Vagina (tissue), 2 donors: ENCODE measurements around the gene DPYSL5. TPM values are rescaled to one million over a fixed set of nuclear protein-coding genes. Genes with fewer than 3 reads are reported as not detected.

Experiments
- DNase-seq, 2 donors: peaks; one replicate each; pipeline ENCODE4 v3.0.0-alpha.2; 2017; ENCODE audit errors: extremely low spot score in 2 of 2
- H3K27ac ChIP-seq: fragments of 200-600 bp; sonication (generic); one replicate; pipeline ENCODE4 v1.5.1; 2019
- H3K27me3 ChIP-seq: fragments of 200-600 bp; sonication (generic); one replicate; pipeline ENCODE4 v1.5.1; 2019
- H3K36me3 ChIP-seq, 2 donors: fragments of 200-600 bp; sonication (generic); one replicate each; pipeline ENCODE4 v1.5.1; 2017 to 2019
- H3K4me1 ChIP-seq: fragments of 200-600 bp; sonication (generic); one replicate; pipeline ENCODE4 v1.5.1; 2019
- H3K4me3 ChIP-seq, 2 donors: fragments of 200-600 bp; sonication (generic); 1 replicate in 1 of 2; 2 replicates in 1 of 2; pipeline ENCODE4 v1.5.1; 2016 to 2019
- H3K9me3 ChIP-seq: fragments of 200-600 bp; sonication (generic); one replicate; pipeline ENCODE4 v1.5.1; 2019
- POLR2A ChIP-seq, 2 donors: fragments of 450-650 bp; IDR thresholded peaks; one replicate each; pipeline ENCODE4 v1.6.1; 2017; ENCODE audit warnings: antibody characterized with exemption in 2 of 2, mild to moderate bottlenecking in 2 of 2, moderate library complexity in 2 of 2
- POLR2AphosphoS5 ChIP-seq, 2 donors: sonication (generic); formaldehyde crosslinking; IDR thresholded peaks; one replicate each; pipeline ENCODE4 v1.9.0; 2017; ENCODE audit warnings: antibody characterized with exemption in 2 of 2, mild to moderate bottlenecking in 2 of 2, low read depth in 1 of 2; ENCODE audit not compliant: insufficient read depth in 1 of 2
- intact Hi-C: fragments of 100-400 bp; cut with DNase I; formaldehyde crosslinking; loops from one replicate; pipeline ENCODE4 v1.15.1; 2023
- total RNA-seq: library from RNA; depleted of rRNA; stranded (reverse); fragments of >200 nt; gene quantifications from one replicate; pipeline ENCODE4 v1.2.3, GENCODE V29; 2016
- TF ChIP-seq, protein P1 (sequence below), 3 experiments: fragments of 450-650 bp in 2 of 3; fragments of 200-600 bp in 1 of 3; sonication (generic) in 1 of 3; IDR thresholded peaks; one replicate each; pipeline ENCODE4 v1.5.1; 2017 to 2019; ENCODE audit warnings: antibody characterized with exemption in 3 of 3, mild to moderate bottlenecking in 2 of 3, moderate library complexity in 2 of 3

Gene DPYSL5
- total RNA-seq, 1 donor from 2014 or later, result 0.74 TPM

DNA sequence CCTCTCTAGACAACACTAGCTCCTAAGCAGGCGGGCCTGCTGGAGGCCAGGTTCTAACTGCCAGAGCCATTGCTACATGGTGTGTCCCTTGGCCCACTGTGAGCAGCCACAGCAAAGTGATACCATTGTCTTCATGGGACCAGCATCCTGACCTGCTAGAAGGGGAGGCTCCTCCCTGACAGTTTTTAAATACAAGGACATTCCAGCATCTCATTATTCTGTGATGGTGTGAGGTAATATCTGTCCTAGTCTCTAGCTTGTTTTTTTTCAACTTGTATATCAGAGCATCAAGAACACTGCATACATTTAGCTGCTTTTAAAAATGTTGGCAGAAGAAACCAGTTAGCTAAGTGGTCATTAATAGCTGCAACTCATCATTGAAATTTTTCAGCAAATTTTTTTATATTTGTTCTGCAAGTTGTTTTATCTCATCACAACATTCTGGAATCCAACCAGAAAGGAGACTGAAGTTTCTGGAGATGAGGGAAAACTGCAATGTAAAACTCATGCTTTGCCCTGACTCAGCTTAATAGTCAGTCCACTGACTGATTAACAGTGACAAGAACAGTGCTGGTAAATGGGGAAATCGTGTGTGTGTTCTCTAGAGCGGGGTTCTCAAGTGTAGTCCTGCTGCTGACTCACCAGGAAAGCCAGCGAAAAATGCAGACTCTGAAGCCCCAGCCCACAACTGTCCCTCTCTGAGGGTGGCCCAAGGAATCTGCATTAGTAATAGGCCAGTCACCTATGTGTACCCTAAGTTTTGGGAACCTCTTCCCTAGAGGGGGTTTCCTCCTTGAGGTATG is 140.3 kb downstream of the DPYSL5 start:
- no peak for DNase-seq
- Histone ChIP-seq H3K27me3 (no peaks in the 10 kb centered on the region), H3K9me3 (no peaks in the 10 kb centered on the region), H3K27ac (no peak overlapping the region), H3K4me3 (no peak overlapping the region), H3K36me3 (no peaks in the 10 kb centered on the region), H3K4me1 (no peaks in the 10 kb centered on the region)
- no peak for TF ChIP-seq POLR2AphosphoS5 (IDR thresholded peaks at IDR 0.05; ENCODE audit: insufficient read depth in 1 of 2, low read depth in 1 of 2)
- TF ChIP-seq, protein P1, sequence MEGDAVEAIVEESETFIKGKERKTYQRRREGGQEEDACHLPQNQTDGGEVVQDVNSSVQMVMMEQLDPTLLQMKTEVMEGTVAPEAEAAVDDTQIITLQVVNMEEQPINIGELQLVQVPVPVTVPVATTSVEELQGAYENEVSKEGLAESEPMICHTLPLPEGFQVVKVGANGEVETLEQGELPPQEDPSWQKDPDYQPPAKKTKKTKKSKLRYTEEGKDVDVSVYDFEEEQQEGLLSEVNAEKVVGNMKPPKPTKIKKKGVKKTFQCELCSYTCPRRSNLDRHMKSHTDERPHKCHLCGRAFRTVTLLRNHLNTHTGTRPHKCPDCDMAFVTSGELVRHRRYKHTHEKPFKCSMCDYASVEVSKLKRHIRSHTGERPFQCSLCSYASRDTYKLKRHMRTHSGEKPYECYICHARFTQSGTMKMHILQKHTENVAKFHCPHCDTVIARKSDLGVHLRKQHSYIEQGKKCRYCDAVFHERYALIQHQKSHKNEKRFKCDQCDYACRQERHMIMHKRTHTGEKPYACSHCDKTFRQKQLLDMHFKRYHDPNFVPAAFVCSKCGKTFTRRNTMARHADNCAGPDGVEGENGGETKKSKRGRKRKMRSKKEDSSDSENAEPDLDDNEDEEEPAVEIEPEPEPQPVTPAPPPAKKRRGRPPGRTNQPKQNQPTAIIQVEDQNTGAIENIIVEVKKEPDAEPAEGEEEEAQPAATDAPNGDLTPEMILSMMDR (IDR thresholded peaks at IDR 0.05), result no peak
- no peak for TF ChIP-seq POLR2A (IDR thresholded peaks at IDR 0.05)
- intact Hi-C loops, result no loop called here

DNA sequence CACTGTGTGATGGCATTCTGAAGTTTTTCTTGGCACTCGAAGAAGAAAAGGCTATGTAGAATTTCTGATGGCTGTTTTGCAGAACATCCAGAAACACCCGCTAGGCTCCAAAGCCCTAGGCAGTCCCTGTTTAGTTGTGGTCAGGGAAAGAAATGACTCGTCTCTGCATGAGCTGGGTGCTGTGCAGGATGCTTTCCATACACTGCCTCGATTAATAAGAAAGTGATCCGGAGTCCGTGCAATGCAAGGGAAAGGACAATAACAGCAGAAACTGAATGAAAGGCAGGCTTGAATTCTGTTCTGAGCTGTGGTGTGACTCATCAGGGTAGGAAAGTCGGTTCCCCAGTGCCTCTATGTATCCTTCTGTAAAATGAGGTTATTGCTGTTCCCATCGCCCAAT is 141.2 kb downstream of the DPYSL5 start:
- Histone ChIP-seq H3K36me3 (no peaks in the 10 kb centered on the region), H3K27me3 (no peaks in the 10 kb centered on the region), H3K9me3 (no peaks in the 10 kb centered on the region), H3K4me3 (no peak overlapping the region), H3K27ac (no peak overlapping the region), H3K4me1 (no peaks in the 10 kb centered on the region)
- TF ChIP-seq POLR2A (IDR thresholded peaks at IDR 0.05) (no peak), POLR2AphosphoS5 (IDR thresholded peaks at IDR 0.05; ENCODE audit: insufficient read depth in 1 of 2, low read depth in 1 of 2) (no peak)
- TF ChIP-seq, protein P1 (IDR thresholded peaks at IDR 0.05), result no peak
- intact Hi-C loops, result no loop called here
- DNase-seq, result no peak

DNA sequence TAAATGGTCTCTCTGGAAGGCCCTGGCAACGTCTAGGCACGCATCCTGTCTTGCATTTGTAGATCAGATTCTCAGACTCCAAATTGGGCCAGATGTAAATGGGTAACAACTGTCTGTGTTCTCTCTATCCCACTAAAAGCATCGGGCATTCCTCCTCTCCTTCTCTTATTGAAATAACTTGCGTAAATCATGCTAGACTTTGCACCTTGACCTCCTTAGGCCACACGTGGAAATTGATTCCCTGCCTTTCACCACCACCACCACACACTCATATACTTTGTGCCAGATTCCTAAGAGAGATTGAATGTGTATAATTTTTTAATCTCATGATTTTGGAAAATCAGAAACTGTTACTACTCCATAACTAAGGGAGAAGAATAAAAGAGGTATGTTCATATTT is 143.8 kb downstream of the DPYSL5 start:
- Histone ChIP-seq H3K4me1 (no peaks in the 10 kb centered on the region), H3K9me3 (no peaks in the 10 kb centered on the region), H3K4me3 (no peak overlapping the region), H3K27me3 (no peaks in the 10 kb centered on the region), H3K27ac (no peak overlapping the region), H3K36me3 (no peaks in the 10 kb centered on the region)
- intact Hi-C loops, result no loop called here
- TF ChIP-seq POLR2AphosphoS5 (IDR thresholded peaks at IDR 0.05; ENCODE audit: insufficient read depth in 1 of 2, low read depth in 1 of 2), result no peak
- TF ChIP-seq POLR2A (IDR thresholded peaks at IDR 0.05), result no peak
- TF ChIP-seq, protein P1 (IDR thresholded peaks at IDR 0.05), result no peak
- DNase-seq, result no peak

DNA sequence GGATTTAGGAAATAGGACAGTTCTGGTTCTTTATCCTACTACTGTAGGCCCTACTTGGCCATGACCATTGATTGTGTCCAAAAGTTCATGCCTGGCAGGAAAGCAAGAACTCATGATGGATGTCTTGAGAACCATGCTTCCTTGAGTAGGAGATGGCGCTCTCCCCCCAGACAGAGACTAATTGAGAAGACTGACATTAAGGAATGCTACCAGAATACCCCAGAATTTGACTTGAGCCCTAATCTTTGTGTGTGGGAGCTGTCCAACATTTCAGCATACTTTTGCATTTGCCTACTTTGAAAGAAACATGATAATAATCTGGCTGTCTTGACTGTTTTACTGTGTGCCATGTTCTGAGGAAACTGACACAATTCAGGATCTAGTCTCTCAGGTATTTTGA is 145.8 kb downstream of the DPYSL5 start:
- Histone ChIP-seq H3K4me1 (no peaks in the 10 kb centered on the region), H3K9me3 (no peaks in the 10 kb centered on the region), H3K27me3 (no peaks in the 10 kb centered on the region), H3K4me3 (no peak overlapping the region), H3K27ac (no peak overlapping the region), H3K36me3 (no peaks in the 10 kb centered on the region)
- DNase-seq, result no peak
- intact Hi-C loops, result no loop called here
- TF ChIP-seq, protein P1 (IDR thresholded peaks at IDR 0.05), result no peak
- TF ChIP-seq POLR2A (IDR thresholded peaks at IDR 0.05), result no peak
- no peak for TF ChIP-seq POLR2AphosphoS5 (IDR thresholded peaks at IDR 0.05; ENCODE audit: insufficient read depth in 1 of 2, low read depth in 1 of 2)

DNA sequence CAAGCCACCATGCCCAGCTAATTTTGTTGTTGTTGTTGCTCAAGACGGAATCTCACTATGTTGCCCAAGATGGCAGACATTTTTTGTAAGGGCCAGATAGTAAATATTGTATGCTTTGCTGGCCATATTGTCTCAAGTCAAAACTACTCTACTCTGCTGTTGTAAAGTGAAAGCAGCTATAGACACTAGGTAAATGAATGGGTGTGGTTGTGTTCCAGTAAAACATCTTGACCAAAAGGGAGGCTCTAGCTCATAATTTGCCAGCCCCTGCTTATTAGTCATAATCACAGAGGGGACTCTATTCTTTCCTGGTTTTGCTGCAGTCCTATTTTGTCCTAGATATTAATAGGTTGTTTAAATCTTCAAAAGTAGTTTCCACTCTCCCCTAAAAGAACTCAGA is 147.1 kb downstream of the DPYSL5 start:
- Histone ChIP-seq H3K36me3 (no peaks in the 10 kb centered on the region), H3K27ac (no peak overlapping the region), H3K9me3 (no peaks in the 10 kb centered on the region), H3K4me3 (no peak overlapping the region), H3K4me1 (no peaks in the 10 kb centered on the region), H3K27me3 (no peaks in the 10 kb centered on the region)
- no peak for DNase-seq
- intact Hi-C loops, result no loop called here
- TF ChIP-seq POLR2AphosphoS5 (IDR thresholded peaks at IDR 0.05; ENCODE audit: insufficient read depth in 1 of 2, low read depth in 1 of 2) (no peak), POLR2A (IDR thresholded peaks at IDR 0.05) (no peak)
- TF ChIP-seq, protein P1 (IDR thresholded peaks at IDR 0.05), result no peak
